DND-41 (cell line): ENCODE measurements around the gene CHN2.

ENCODE experiments used
- ATAC-seq: fragments of 200-7000 bp; cut with Tn5 transposase; 3 replicates; pipeline ENCODE4 v1.9.1; 2021; ENCODE audit warnings: low read depth; ENCODE audit not compliant: insufficient read depth
- DNase-seq: peaks from one replicate; pipeline ENCODE4 v3.0.0-alpha.2; 2020
- H2AFZ ChIP-seq: 2 replicates; pipeline ENCODE4 v1.6.0; 2012; ENCODE audit warnings: low read depth, low read length
- H3K27ac ChIP-seq: 2 replicates; pipeline ENCODE4 v1.5.1; 2012; ENCODE audit warnings: low read length, inconsistent platforms
- H3K27me3 ChIP-seq: fragments of 200-600 bp; sonication (generic); 2 replicates; pipeline ENCODE4 v1.6.0; 2012; ENCODE audit warnings: low read length, mild to moderate bottlenecking, inconsistent platforms; ENCODE audit not compliant: insufficient read depth, poor library complexity
- H3K36me3 ChIP-seq: 2 replicates; pipeline ENCODE4 v1.5.1; 2012; ENCODE audit warnings: low read length, inconsistent platforms; ENCODE audit not compliant: insufficient read depth
- H3K4me1 ChIP-seq: 2 replicates; pipeline ENCODE4 v1.5.1; 2012; ENCODE audit warnings: mild to moderate bottlenecking, low read length; ENCODE audit not compliant: insufficient read depth
- H3K4me2 ChIP-seq: 2 replicates; pipeline ENCODE4 v1.6.0; 2012; ENCODE audit warnings: mild to moderate bottlenecking, moderate library complexity, low read length, inconsistent platforms; ENCODE audit not compliant: insufficient read depth
- H3K4me3 ChIP-seq, 2 experiments: fragments of 200-600 bp in 1 of 2; shearing (Covaris generic) in 1 of 2; 2 replicates each; pipeline ENCODE4 v1.5.1; 2012 to 2016; ENCODE audit warnings: inconsistent platforms in 2 of 2, low read length in 2 of 2, mild to moderate bottlenecking in 2 of 2, low read depth in 1 of 2, moderate library complexity in 1 of 2
- H3K79me2 ChIP-seq: 2 replicates; pipeline ENCODE4 v1.6.0; 2012; ENCODE audit warnings: low read length, inconsistent platforms; ENCODE audit not compliant: insufficient read depth
- H3K9ac ChIP-seq: 2 replicates; pipeline ENCODE4 v1.6.0; 2012; ENCODE audit warnings: low read depth, mild to moderate bottlenecking, inconsistent platforms, low read length, moderate library complexity
- H3K9me3 ChIP-seq: 2 replicates; pipeline ENCODE4 v1.5.1; 2012; ENCODE audit warnings: low read length, moderate library complexity, mild to moderate bottlenecking, inconsistent platforms; ENCODE audit not compliant: insufficient read depth, severe bottlenecking
- H4K20me1 ChIP-seq: 2 replicates; pipeline ENCODE4 v1.6.0; 2012; ENCODE audit warnings: low read length; ENCODE audit not compliant: insufficient read depth
- CTCF ChIP-seq: IDR thresholded peaks from 2 replicates; pipeline ENCODE4 v1.5.1; 2012; ENCODE audit warnings: borderline replicate concordance, low read length, moderate library complexity, mild to moderate bottlenecking; ENCODE audit not compliant: poor library complexity, severe bottlenecking; ENCODE audit errors: extremely low read depth
- EZH2 ChIP-seq: IDR thresholded peaks from 3 replicates; pipeline ENCODE4 v1.6.1; 2012; ENCODE audit warnings: borderline replicate concordance, low read depth, mild to moderate bottlenecking, moderate library complexity, low read length, inconsistent platforms; ENCODE audit not compliant: severe bottlenecking

The CHN2 gene

GRCh38 chr7:29185613-29186012 lies 9.0 kb upstream of the CHN2 start:
- H3K9me3 ChIP-seq = no peaks in the 10 kb centered on the region
- no peaks in the 10 kb centered on the region for H3K36me3 ChIP-seq
- no peaks in the 10 kb centered on the region for H3K79me2 ChIP-seq
- no peak overlapping the region for H3K27ac ChIP-seq
- H3K4me2 ChIP-seq = no peak overlapping the region
- H3K27me3 ChIP-seq = no peaks in the 10 kb centered on the region
- no peak for ATAC-seq
- DNase-seq = no peak
- no peak overlapping the region for H2AFZ ChIP-seq
- no peaks in the 10 kb centered on the region for H4K20me1 ChIP-seq
- no peak overlapping the region for H3K4me3 ChIP-seq
- H3K4me1 ChIP-seq = no peaks in the 10 kb centered on the region
- H3K9ac ChIP-seq = no peak overlapping the region
- TF ChIP-seq EZH2 (no peak), CTCF (no peak)

- no peak overlapping the region for H3K27ac ChIP-seq
- ATAC-seq (peak; percentile 71), DNase-seq (peak; percentile 56)
- H3K9me3 ChIP-seq = no peaks in the 10 kb centered on the region
- H3K27me3 ChIP-seq = no peaks in the 10 kb centered on the region
- no peak overlapping the region for H3K4me3 ChIP-seq
- no peaks in the 10 kb centered on the region for H3K36me3 ChIP-seq
- no peaks in the 10 kb centered on the region for H3K79me2 ChIP-seq
- H2AFZ ChIP-seq = no peak overlapping the region
- TF ChIP-seq EZH2 (no peak), CTCF (peak; percentile 85)
- no peak overlapping the region for H3K9ac ChIP-seq
- H3K4me1 ChIP-seq = peaks cover 6% of the 10 kb centered on the region; the same call in 1 of the 2 replicates
- no peaks in the 10 kb centered on the region for H4K20me1 ChIP-seq
- no peak overlapping the region for H3K4me2 ChIP-seq
Observed at GRCh38 chr7:29189743-29190201, 4.8 kb upstream of the CHN2 start.

- no peaks in the 10 kb centered on the region for H3K9me3 ChIP-seq
- no peaks in the 10 kb centered on the region for H3K27me3 ChIP-seq
- H3K79me2 ChIP-seq = no peaks in the 10 kb centered on the region
- no peak for ATAC-seq
- H3K4me1 ChIP-seq = peaks cover 10% of the 10 kb centered on the region; the same call in 1 of the 2 replicates
- no peak for DNase-seq
- H3K4me2 ChIP-seq = no peak overlapping the region
- no peak overlapping the region for H2AFZ ChIP-seq
- no peak overlapping the region for H3K9ac ChIP-seq
- H4K20me1 ChIP-seq = no peaks in the 10 kb centered on the region
- no peak overlapping the region for H3K4me3 ChIP-seq
- H3K36me3 ChIP-seq = no peaks in the 10 kb centered on the region
- TF ChIP-seq CTCF (no peak), EZH2 (no peak)
- no peak overlapping the region for H3K27ac ChIP-seq
Observed at GRCh38 chr7:29190349-29191045, 4.1 kb upstream of the CHN2 start.
